Astrocyte (in vitro differentiated cells and primary cell): Measurements from ENCODE around the gene TMEM204. TPM values are rescaled to one million over a fixed set of nuclear protein-coding genes. Genes with fewer than 3 reads are reported as not detected.

ENCODE experiments used
- DNase-seq: peaks from one replicate; pipeline ENCODE4 v3.0.0-alpha.2; 2010; ENCODE audit warnings: low read depth
- FAIRE-seq: peaks from 2 replicates; lab custom pipeline; 2011; peaks lifted over from hg19 to GRCh38; lab: Jason Lieb, UNC
- H2AFZ ChIP-seq: 2 replicates; pipeline ENCODE4 v1.6.0; 2012; ENCODE audit warnings: low read depth, low read length, inconsistent platforms
- H3K27ac ChIP-seq: 2 replicates; pipeline ENCODE4 v1.5.1; 2011; ENCODE audit warnings: low read depth, low read length, inconsistent platforms
- H3K27me3 ChIP-seq: 2 replicates; pipeline ENCODE4 v1.6.0; 2011; ENCODE audit warnings: low read length, inconsistent platforms; ENCODE audit not compliant: insufficient read depth
- H3K36me3 ChIP-seq: 2 replicates; pipeline ENCODE4 v1.5.1; 2011; ENCODE audit warnings: low read length, inconsistent platforms; ENCODE audit not compliant: insufficient read depth
- H3K4me1 ChIP-seq: 2 replicates; pipeline ENCODE4 v1.5.1; 2011; ENCODE audit warnings: low read length, inconsistent platforms; ENCODE audit not compliant: insufficient read depth
- H3K4me2 ChIP-seq: 2 replicates; pipeline ENCODE4 v1.6.0; 2012; ENCODE audit warnings: low read length, inconsistent platforms
- H3K4me3 ChIP-seq: 2 replicates; pipeline ENCODE4 v1.5.1; 2011; ENCODE audit warnings: low read depth, mild to moderate bottlenecking, low read length, inconsistent platforms; ENCODE audit not compliant: insufficient read depth
- H3K79me2 ChIP-seq: 2 replicates; pipeline ENCODE4 v1.6.0; 2012; ENCODE audit warnings: mild to moderate bottlenecking, low read length, inconsistent platforms; ENCODE audit not compliant: insufficient read depth
- H3K9ac ChIP-seq: 2 replicates; pipeline ENCODE4 v1.6.0; 2012; ENCODE audit warnings: mild to moderate bottlenecking, low read length, inconsistent platforms
- H3K9me3 ChIP-seq: 2 replicates; pipeline ENCODE4 v1.5.1; 2012; ENCODE audit warnings: low read depth, mild to moderate bottlenecking, low read length, inconsistent platforms; ENCODE audit not compliant: insufficient read depth
- H4K20me1 ChIP-seq: 2 replicates; pipeline ENCODE4 v1.6.0; 2012; ENCODE audit warnings: low read length, inconsistent platforms; ENCODE audit not compliant: insufficient read depth
- H3K27ac Mint-ChIP-seq: one replicate; pipeline ENCODE4 v1.8.0; 2021; ENCODE audit warnings: mild to moderate bottlenecking, mixed read lengths; ENCODE audit not compliant: unreplicated experiment
- H3K27me3 Mint-ChIP-seq: one replicate; pipeline ENCODE4 v1.8.0; 2021; ENCODE audit warnings: low read depth, mixed read lengths; ENCODE audit not compliant: unreplicated experiment
- H3K36me3 Mint-ChIP-seq: one replicate; pipeline ENCODE4 v1.8.0; 2021; ENCODE audit warnings: low read depth, mixed read lengths; ENCODE audit not compliant: unreplicated experiment
- H3K4me1 Mint-ChIP-seq: one replicate; pipeline ENCODE4 v1.8.0; 2021; ENCODE audit warnings: low read depth, mixed read lengths; ENCODE audit not compliant: unreplicated experiment
- H3K4me3 Mint-ChIP-seq: one replicate; pipeline ENCODE4 v1.8.0; 2021; ENCODE audit warnings: mild to moderate bottlenecking, moderate library complexity, mixed read lengths; ENCODE audit not compliant: unreplicated experiment
- H3K9me3 Mint-ChIP-seq: one replicate; pipeline ENCODE4 v1.8.0; 2021; ENCODE audit warnings: mild to moderate bottlenecking, mixed read lengths; ENCODE audit not compliant: unreplicated experiment
- EZH2 ChIP-seq: IDR thresholded peaks from 2 replicates; pipeline ENCODE4 v1.6.1; 2012; ENCODE audit warnings: mild to moderate bottlenecking, low read length, inconsistent platforms; ENCODE audit not compliant: insufficient read depth
- total RNA-seq: library from RNA; stranded (reverse); gene quantifications from 2 replicates; pipeline ENCODE4 v1.2.1, GENCODE V29; 2021
- TF ChIP-seq, protein P1 (sequence below): IDR thresholded peaks from 2 replicates; pipeline ENCODE4 v1.5.1; 2011; ENCODE audit warnings: low read depth, mild to moderate bottlenecking, inconsistent platforms, low read length, moderate library complexity; ENCODE audit not compliant: insufficient read depth

The TMEM204 gene
- total RNA-seq, 1 donor from 2014 or later: not detected

DNA sequence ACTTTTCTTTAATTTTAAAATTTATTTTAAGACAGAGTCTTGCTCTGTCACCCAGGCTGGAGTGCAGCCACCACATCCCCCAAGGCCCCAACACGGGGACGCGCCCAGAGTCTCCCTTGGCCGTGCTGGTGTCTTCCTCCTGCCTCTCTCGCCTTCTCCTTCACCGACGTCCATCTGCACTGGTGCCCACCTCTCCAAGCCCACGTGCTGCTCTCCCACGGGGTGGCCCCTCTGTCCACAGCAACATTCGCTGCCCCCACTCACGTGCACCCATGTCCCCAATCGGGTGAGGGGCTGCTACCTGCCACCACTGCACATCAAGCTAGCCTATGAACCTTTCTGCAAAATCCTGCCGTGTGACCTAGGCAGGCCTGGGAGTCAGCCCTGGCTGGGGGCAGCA lies 3.1 kb downstream of the TMEM204 start:
- H3K9me3 ChIP-seq: no peaks in the 10 kb centered on the region
- H3K9me3 Mint-ChIP-seq: no peaks in the 10 kb centered on the region

DNA sequence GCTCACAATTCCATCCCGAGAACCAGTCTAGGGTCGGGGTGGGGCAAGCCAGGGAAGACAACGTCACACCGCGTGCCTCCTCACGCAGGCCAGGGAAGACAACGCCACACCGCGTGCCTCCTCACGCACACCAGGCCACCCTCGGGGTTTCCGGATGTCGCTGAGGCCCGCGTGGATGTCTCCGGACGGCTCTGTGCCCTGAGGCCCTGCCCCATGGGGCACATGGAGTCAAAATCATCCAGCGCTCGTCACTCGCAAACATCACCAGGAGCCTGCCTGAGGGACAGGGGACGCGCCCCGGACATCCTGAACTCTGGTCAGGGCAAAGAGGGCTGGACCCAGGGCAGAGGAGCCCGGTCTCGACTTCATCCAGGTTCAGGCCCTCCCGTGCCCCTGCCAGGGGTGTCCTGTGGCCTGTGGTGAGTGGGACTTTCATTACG lies 3.7 kb downstream of the TMEM204 start:
- no peaks in the 10 kb centered on the region for H3K27me3 ChIP-seq
- H3K79me2 ChIP-seq: peaks cover 20% of the 10 kb centered on the region
- no peak overlapping the region for H3K27ac ChIP-seq
- H3K4me3 ChIP-seq: no peak overlapping the region
- Mint-ChIP-seq H3K36me3 (peaks cover 4% of the 10 kb centered on the region), H3K27ac (no peak overlapping the region), H3K9me3 (no peaks in the 10 kb centered on the region), H3K27me3 (peaks cover 5% of the 10 kb centered on the region), H3K4me1 (no peaks in the 10 kb centered on the region), H3K4me3 (no peak overlapping the region)
- TF ChIP-seq, protein P1, sequence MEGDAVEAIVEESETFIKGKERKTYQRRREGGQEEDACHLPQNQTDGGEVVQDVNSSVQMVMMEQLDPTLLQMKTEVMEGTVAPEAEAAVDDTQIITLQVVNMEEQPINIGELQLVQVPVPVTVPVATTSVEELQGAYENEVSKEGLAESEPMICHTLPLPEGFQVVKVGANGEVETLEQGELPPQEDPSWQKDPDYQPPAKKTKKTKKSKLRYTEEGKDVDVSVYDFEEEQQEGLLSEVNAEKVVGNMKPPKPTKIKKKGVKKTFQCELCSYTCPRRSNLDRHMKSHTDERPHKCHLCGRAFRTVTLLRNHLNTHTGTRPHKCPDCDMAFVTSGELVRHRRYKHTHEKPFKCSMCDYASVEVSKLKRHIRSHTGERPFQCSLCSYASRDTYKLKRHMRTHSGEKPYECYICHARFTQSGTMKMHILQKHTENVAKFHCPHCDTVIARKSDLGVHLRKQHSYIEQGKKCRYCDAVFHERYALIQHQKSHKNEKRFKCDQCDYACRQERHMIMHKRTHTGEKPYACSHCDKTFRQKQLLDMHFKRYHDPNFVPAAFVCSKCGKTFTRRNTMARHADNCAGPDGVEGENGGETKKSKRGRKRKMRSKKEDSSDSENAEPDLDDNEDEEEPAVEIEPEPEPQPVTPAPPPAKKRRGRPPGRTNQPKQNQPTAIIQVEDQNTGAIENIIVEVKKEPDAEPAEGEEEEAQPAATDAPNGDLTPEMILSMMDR: no peak
- TF ChIP-seq EZH2: no peak
- H3K9ac ChIP-seq: no peak overlapping the region
- H4K20me1 ChIP-seq: peaks cover 11% of the 10 kb centered on the region
- H2AFZ ChIP-seq: no peak overlapping the region
- peaks cover 4% of the 10 kb centered on the region for H3K4me1 ChIP-seq
- DNase-seq (no peak), FAIRE-seq (no peak)
- H3K36me3 ChIP-seq: no peaks in the 10 kb centered on the region
- H3K9me3 ChIP-seq: no peaks in the 10 kb centered on the region
- H3K4me2 ChIP-seq: no peak overlapping the region

More for the DNA sequence above, 3.1 kb downstream of the TMEM204 start:
- Histone ChIP-seq H4K20me1 (peaks cover 11% of the 10 kb centered on the region), H3K9ac (no peak overlapping the region), H3K27ac (no peak overlapping the region), H3K27me3 (no peaks in the 10 kb centered on the region), H3K36me3 (no peaks in the 10 kb centered on the region), H2AFZ (no peak overlapping the region), H3K4me1 (peaks cover 4% of the 10 kb centered on the region), H3K79me2 (peaks cover 20% of the 10 kb centered on the region), H3K4me2 (no peak overlapping the region), H3K4me3 (no peak overlapping the region)
- Mint-ChIP-seq H3K4me1 (no peaks in the 10 kb centered on the region), H3K36me3 (peaks cover 4% of the 10 kb centered on the region), H3K27ac (no peak overlapping the region), H3K27me3 (peaks cover 5% of the 10 kb centered on the region), H3K4me3 (no peak overlapping the region)
- no peak for FAIRE-seq
- no peak for DNase-seq
- TF ChIP-seq, protein P1: no peak
- no peak for TF ChIP-seq EZH2

DNA sequence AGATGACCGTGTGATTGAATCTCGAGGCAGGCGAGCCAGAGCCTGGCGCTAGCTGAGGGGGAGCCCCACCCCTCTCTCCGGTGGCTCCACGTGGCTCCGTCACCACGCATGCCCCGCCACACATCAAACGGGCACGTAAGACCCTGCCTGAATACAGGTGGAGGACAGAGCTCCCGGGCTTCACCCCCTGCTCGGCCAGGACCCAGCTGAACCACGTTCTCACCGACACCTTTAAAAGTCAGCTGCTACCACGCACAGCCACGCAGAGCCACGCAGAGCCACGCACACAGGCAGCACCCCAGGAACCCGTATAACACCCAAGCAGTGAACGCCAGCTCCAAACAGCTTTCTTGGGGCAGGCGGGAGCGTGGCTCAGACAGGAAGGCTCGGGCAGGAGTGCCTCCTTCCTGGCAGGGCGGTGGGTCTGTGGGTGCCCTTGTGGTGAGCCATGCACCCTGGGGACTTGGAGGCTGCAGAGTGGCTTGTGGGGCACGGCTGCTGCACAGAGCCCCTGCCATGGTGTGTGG lies 4.4 kb downstream of the TMEM204 start:
- H2AFZ ChIP-seq: no peak overlapping the region
- no peak for DNase-seq
- H3K27ac ChIP-seq: no peak overlapping the region
- H3K79me2 ChIP-seq: peaks cover 20% of the 10 kb centered on the region
- no peak overlapping the region for H3K4me2 ChIP-seq
- H3K36me3 ChIP-seq: no peaks in the 10 kb centered on the region
- H3K27ac Mint-ChIP-seq: no peak overlapping the region
- H3K4me1 ChIP-seq: peaks cover 7% of the 10 kb centered on the region
- H3K27me3 Mint-ChIP-seq: peaks cover 5% of the 10 kb centered on the region
- peaks cover 11% of the 10 kb centered on the region for H4K20me1 ChIP-seq
- H3K4me3 Mint-ChIP-seq: no peak overlapping the region
- no peak overlapping the region for H3K9ac ChIP-seq
- no peaks in the 10 kb centered on the region for H3K9me3 Mint-ChIP-seq
- H3K4me3 ChIP-seq: no peak overlapping the region
- H3K9me3 ChIP-seq: no peaks in the 10 kb centered on the region
- TF ChIP-seq EZH2: no peak
- TF ChIP-seq, protein P1: no peak
- no peaks in the 10 kb centered on the region for H3K4me1 Mint-ChIP-seq
- H3K27me3 ChIP-seq: no peaks in the 10 kb centered on the region
- FAIRE-seq: no peak
- peaks cover 4% of the 10 kb centered on the region for H3K36me3 Mint-ChIP-seq
